Esophagus squamous epithelium (tissue), 5 donors: ENCODE measurements around the gene ARHGAP30. TPM values are rescaled to one million over a fixed set of nuclear protein-coding genes. Genes with fewer than 3 reads are reported as not detected.

Experiments
- DNase-seq: peaks from one replicate; lab custom pipeline; 2025; lab: John Stamatoyannopoulos, UW
- H3K27ac ChIP-seq, 4 donors: fragments of 200-600 bp; sonication (generic); one replicate each; pipeline ENCODE4 v1.5.1; 2016 to 2019; ENCODE audit warnings: mild to moderate bottlenecking in 1 of 4
- H3K27me3 ChIP-seq, 4 donors: fragments of 200-600 bp; sonication (generic); 1 replicate in 3 of 4; 2 replicates in 1 of 4; pipeline versions ENCODE4 v1.5.1 to v1.6.0; 2017 to 2021; ENCODE audit warnings: antibody characterized with exemption in 1 of 4
- H3K36me3 ChIP-seq, 3 donors: fragments of 200-600 bp; sonication (generic); one replicate each; pipeline ENCODE4 v1.5.1; 2016 to 2019
- H3K4me1 ChIP-seq, 3 donors: fragments of 200-600 bp; sonication (generic); one replicate each; pipeline ENCODE4 v1.5.1; 2017 to 2019
- H3K4me3 ChIP-seq, 4 donors: fragments of 200-600 bp; sonication (generic); 1 replicate in 3 of 4; 2 replicates in 1 of 4; pipeline ENCODE4 v1.5.1; 2016 to 2019; ENCODE audit warnings: mild to moderate bottlenecking in 2 of 4, moderate library complexity in 1 of 4
- H3K9me3 ChIP-seq, 3 donors: fragments of 200-600 bp; sonication (generic); one replicate each; pipeline ENCODE4 v1.5.1; 2016 to 2019
- POLR2A ChIP-seq, 4 donors: fragments of 450-650 bp; IDR thresholded peaks; one replicate each; pipeline ENCODE4 v1.6.1; 2017; ENCODE audit warnings: antibody characterized with exemption in 4 of 4, mild to moderate bottlenecking in 4 of 4, moderate library complexity in 3 of 4
- WGBS, 2 donors: methylation state at CpG; one replicate each; pipeline ENCODE4 v1.1.5; 2018; 5-methylcytosine and 5-hydroxymethylcytosine counted together
- intact Hi-C: fragments of 100-400 bp; cut with DNase I; formaldehyde crosslinking; loops from one replicate; pipeline ENCODE4 v1.15.0; 2022
- total RNA-seq, 4 donors: library from RNA; depleted of rRNA; stranded (reverse); fragments of >200 nt; gene quantifications; one replicate each; pipeline ENCODE4 v1.1.0, GENCODE V29; 2016
- TF ChIP-seq, protein P1 (sequence below), 6 experiments: fragments of 450-650 bp in 4 of 6; fragments of 200-600 bp in 2 of 6; sonication (generic) in 2 of 6; IDR thresholded peaks; one replicate each; pipeline ENCODE4 v1.5.1; 2016 to 2019; ENCODE audit warnings: antibody characterized with exemption in 6 of 6, mild to moderate bottlenecking in 4 of 6, moderate library complexity in 4 of 6
- donor health status: DM: yes; HTN: yes; CAD: no.

The ARHGAP30 gene
- total RNA-seq, 4 donors from 2014 or later, result 2.9 to 13.5 (median 7.4) TPM

DNA sequence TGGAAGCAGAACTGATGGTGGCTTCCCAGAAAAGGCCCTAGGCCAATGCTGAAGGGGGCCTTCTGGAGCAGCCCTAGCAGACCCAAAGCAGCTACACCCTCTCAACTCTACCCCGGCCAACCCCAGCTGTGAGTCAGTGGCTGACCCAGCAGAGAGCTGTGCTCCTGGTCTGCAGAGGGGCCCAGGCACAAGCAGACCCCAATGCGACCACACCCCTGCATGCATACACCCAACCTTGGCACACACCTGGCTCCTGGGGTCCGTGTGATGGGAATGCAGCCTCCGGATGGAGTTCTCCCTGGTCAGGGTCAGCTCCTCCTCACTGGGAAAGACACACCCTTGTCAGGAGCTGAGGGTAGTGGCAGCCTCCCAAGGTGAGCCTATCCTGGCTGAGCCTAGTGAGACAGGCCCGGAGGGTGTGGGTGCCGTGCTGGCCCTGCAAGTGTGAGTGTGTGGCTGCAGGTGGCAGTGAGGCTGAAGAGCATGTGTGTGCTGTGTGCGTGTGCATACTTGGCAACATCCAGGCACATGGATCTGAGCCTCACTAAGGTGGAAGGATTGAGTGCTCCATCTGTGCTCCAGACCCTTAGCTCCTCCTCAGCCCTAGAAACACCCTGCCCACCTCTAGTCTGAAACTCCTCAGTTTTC is 3.9 kb upstream of the ARHGAP30 start:
- Histone ChIP-seq H3K9me3 (no peaks in the 10 kb centered on the region), H3K4me3 (no peak overlapping the region), H3K36me3 (peaks cover 0 to 71% (median 13%) of the 10 kb centered on the region in 3 donors), H3K27ac (peak overlapping the region; percentile 82 to 97 (median 90)), H3K27me3 (no peaks in the 10 kb centered on the region), H3K4me1 (peaks cover 0 to 95% (median 13%) of the 10 kb centered on the region in 3 donors)
- TF ChIP-seq, protein P1, sequence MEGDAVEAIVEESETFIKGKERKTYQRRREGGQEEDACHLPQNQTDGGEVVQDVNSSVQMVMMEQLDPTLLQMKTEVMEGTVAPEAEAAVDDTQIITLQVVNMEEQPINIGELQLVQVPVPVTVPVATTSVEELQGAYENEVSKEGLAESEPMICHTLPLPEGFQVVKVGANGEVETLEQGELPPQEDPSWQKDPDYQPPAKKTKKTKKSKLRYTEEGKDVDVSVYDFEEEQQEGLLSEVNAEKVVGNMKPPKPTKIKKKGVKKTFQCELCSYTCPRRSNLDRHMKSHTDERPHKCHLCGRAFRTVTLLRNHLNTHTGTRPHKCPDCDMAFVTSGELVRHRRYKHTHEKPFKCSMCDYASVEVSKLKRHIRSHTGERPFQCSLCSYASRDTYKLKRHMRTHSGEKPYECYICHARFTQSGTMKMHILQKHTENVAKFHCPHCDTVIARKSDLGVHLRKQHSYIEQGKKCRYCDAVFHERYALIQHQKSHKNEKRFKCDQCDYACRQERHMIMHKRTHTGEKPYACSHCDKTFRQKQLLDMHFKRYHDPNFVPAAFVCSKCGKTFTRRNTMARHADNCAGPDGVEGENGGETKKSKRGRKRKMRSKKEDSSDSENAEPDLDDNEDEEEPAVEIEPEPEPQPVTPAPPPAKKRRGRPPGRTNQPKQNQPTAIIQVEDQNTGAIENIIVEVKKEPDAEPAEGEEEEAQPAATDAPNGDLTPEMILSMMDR (IDR thresholded peaks at IDR 0.05), result peak in 2 of 6 experiments; percentile 33 to 47
- no peak for TF ChIP-seq POLR2A (IDR thresholded peaks at IDR 0.05)
- intact Hi-C loops, result no loop called here
- DNase-seq, result no peak
- 30 to 71% methylated on average over 2 of the region's 7 CpGs for WGBS, 2 donors

DNA sequence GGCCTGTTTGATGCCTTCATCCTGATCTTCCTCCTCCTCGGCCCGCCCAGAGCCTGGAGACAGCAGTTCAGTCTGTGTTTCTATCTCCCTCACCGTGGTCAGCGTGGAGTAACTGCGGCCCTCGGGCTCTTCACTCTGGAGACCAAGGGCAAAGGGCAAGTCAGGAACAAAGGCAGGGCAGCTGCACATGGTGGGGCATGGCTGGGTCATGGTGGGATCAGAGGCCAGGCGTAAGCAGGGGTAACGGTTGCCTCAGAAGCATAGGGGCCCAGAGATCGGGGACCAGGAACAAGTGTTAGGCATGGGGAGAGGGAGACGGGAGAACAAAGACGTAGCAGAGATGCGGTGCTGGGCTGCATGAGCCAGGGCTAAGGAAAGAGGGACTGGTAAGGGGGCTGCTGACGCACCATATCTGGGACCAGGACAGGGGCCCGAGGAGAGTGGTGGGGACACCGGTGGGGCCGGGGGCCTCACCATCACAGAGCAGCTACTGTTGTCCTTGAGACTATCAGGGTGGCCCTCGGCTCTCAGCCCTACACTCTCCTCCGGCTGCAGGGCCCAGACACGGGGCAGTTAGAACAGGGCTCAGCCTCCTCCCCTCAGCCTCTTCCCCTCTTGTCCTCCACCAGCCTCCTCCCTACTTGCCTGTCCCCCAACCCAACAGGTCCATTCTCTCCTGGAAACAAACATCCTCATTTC is 3.2 kb upstream of the ARHGAP30 start:
- no peak overlapping the region for H3K4me3 ChIP-seq

DNA sequence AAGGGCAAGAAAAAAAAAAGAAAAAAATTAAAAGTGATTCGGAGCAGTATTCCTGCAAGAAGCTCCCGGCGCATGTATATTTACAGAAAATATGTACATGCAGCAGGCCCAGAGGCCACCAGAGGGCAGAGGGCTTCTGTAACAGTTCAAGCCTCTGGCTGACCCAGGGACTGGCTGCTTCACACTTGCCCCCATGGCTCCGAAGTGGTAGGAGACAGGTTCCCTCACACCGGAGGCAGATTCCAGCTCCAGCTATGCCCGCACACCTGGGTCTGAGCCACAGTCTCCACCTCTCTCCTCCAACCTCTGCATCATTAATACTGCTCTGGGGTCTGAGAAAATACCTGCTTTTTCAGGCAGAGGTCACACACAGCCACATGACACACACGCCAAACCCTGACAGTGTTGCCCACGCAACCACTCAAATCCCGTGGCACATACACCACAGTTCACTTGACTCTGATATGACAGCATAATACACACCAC is 2.2 kb upstream of the ARHGAP30 start:
- H3K4me1 ChIP-seq, result peaks cover 0 to 98% (median 13%) of the 10 kb centered on the region in 3 donors
- H3K27ac ChIP-seq, result peak overlapping the region in 1 of 4 donors; percentile 97
- H3K27me3 ChIP-seq, result no peaks in the 10 kb centered on the region
- no peak for DNase-seq
- WGBS, 2 donors, result 68 to 76% methylated on average over 7 to 9 of the region's 9 CpGs
- TF ChIP-seq, protein P1 (IDR thresholded peaks at IDR 0.05), result peak; percentile 20 to 70 (median 58)
- no peak for TF ChIP-seq POLR2A (IDR thresholded peaks at IDR 0.05)
- H3K9me3 ChIP-seq, result no peaks in the 10 kb centered on the region
- intact Hi-C loops, result no loop called here
- H3K36me3 ChIP-seq, result peaks cover 0 to 61% (median 7%) of the 10 kb centered on the region in 3 donors
- H3K4me3 ChIP-seq, result no peak overlapping the region

More for the DNA sequence above, 3.2 kb upstream of the ARHGAP30 start:
- DNase-seq, result no peak
- Histone ChIP-seq H3K36me3 (peaks cover 0 to 64% (median 13%) of the 10 kb centered on the region in 3 donors), H3K4me1 (peaks cover 0 to 99% (median 13%) of the 10 kb centered on the region in 3 donors), H3K27ac (peak overlapping the region; percentile 59 to 97 (median 90)), H3K9me3 (no peaks in the 10 kb centered on the region), H3K27me3 (no peaks in the 10 kb centered on the region)
- intact Hi-C loops, result no loop called here
- 93 to 94% methylated on average over 13 to 14 of the region's 19 CpGs for WGBS, 2 donors
- TF ChIP-seq POLR2A (IDR thresholded peaks at IDR 0.05), result no peak
- TF ChIP-seq, protein P1 (IDR thresholded peaks at IDR 0.05), result no peak

DNA sequence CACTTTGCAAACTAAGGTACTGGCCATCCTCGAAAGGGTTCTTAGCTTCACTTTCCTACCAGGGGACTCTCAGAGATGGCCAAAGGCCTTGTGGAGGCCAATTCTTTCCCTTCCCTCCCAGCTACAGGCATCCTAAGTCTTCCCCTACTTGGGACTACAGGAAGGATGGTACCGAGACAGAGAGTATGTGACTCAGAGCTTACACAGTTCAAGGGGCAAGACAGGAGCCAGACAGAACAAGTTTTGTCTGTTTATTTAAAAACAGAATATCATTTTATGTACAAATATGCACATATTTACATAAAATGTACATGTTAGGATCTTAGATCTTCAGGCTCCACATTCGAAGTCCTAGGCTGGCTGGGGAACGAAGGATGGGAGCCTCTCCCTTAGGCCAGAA is 1.1 kb upstream of the ARHGAP30 start:
- intact Hi-C loops, result no loop called here
- Histone ChIP-seq H3K36me3 (peaks cover 0 to 59% (median 7%) of the 10 kb centered on the region in 3 donors), H3K27ac (peak overlapping the region in 3 of 4 donors; percentile 2 to 85 (median 84)), H3K27me3 (no peaks in the 10 kb centered on the region), H3K4me1 (peaks cover 0 to 86% (median 13%) of the 10 kb centered on the region in 3 donors), H3K4me3 (no peak overlapping the region), H3K9me3 (no peaks in the 10 kb centered on the region)
- 84 to 88% methylated on average over 4 of the region's 4 CpGs for WGBS, 2 donors
- TF ChIP-seq, protein P1 (IDR thresholded peaks at IDR 0.05), result no peak
- TF ChIP-seq POLR2A (IDR thresholded peaks at IDR 0.05), result no peak
- no peak for DNase-seq

DNA sequence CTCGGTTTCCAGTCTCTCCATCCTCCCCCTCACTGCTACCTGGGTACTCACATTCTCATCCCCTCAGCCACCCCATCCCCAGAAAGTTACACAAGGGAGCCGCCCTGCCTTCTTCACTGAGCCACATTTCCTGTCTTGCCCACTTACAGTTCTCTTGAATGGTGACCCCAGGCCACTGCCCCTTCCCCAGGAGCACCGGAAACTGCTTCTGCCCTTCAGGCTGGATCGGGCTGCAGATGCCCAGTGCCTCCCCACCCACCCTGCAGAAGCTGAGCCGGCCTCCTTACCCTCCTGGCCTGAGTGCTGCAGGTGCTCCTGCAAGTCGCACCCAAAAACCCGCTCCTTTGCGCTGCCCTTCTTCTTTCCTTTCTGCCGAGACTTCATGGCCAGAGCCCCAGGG is 450 bp downstream of the ARHGAP30 start:
- Histone ChIP-seq H3K27ac (peak overlapping the region; percentile 72 to 86 (median 84)), H3K36me3 (peaks cover 0 to 60% (median 7%) of the 10 kb centered on the region in 3 donors), H3K4me1 (peaks cover 0 to 71% (median 10%) of the 10 kb centered on the region in 3 donors), H3K27me3 (no peaks in the 10 kb centered on the region), H3K9me3 (no peaks in the 10 kb centered on the region), H3K4me3 (peak overlapping the region; percentile 21 to 62 (median 42))
- TF ChIP-seq, protein P1 (IDR thresholded peaks at IDR 0.05), result no peak
- TF ChIP-seq POLR2A (IDR thresholded peaks at IDR 0.05), result no peak
- intact Hi-C loops, result no loop called here
- DNase-seq, result no peak
- 44 to 77% methylated on average over 7 to 8 of the region's 9 CpGs for WGBS, 2 donors
